PC-3 (cell line): ENCODE measurements around the gene TMCC2. TPM values are rescaled to one million over a fixed set of nuclear protein-coding genes. Genes with fewer than 3 reads are reported as not detected.

ENCODE experiments used
- ATAC-seq: fragments of 200-7000 bp; cut with Tn5 transposase; 2 replicates; pipeline ENCODE4 v1.9.1; 2020; ENCODE audit warnings: mild to moderate bottlenecking, moderate library complexity
- BruUV-seq: library from RNA; stranded (reverse); fragments of 400-500 nt; replicated peaks from 2 replicates; lab custom pipeline; 2021; lab: Mats Ljungman, UMichigan
- CTCF ChIA-PET: fragments of 300-600 bp; sonication (Branson Sonifier 250); formaldehyde crosslinking; loops from one replicate; lab custom pipeline; 2022; ENCODE audit warnings: antibody characterized with exemption; lab: Charles Lee
- POLR2A ChIA-PET: fragments of 300-600 bp; sonication (Branson Sonifier 250); formaldehyde crosslinking; loops from one replicate; lab custom pipeline; 2022; ENCODE audit warnings: antibody characterized with exemption; ENCODE audit not compliant: unreplicated experiment; lab: Charles Lee
- DNase-seq: peaks from one replicate; pipeline ENCODE4 v3.0.0-alpha.2; 2015
- H2AFZ ChIP-seq: fragments of 300-600 bp; sonication (generic); 2 replicates; pipeline ENCODE4 v1.6.0; 2016; ENCODE audit warnings: antibody characterized with exemption, low read length
- H3F3A ChIP-seq: fragments of 300-600 bp; sonication (generic); one replicate; pipeline ENCODE4 v1.6.0; 2017; ENCODE audit warnings: antibody characterized with exemption, low read length, control low read depth, mild to moderate bottlenecking; ENCODE audit not compliant: unreplicated experiment
- H3K27ac ChIP-seq: fragments of 300-600 bp; sonication (generic); 2 replicates; pipeline ENCODE4 v1.5.1; 2016; ENCODE audit warnings: mild to moderate bottlenecking, low read length
- H3K27me3 ChIP-seq: fragments of 300-600 bp; sonication (generic); 2 replicates; pipeline ENCODE4 v1.6.1; 2016; ENCODE audit warnings: low read length, mixed read lengths
- H3K36me3 ChIP-seq: fragments of 300-600 bp; sonication (generic); 2 replicates; pipeline ENCODE4 v1.6.1; 2016; ENCODE audit warnings: low read depth, mixed run types, low read length, mixed read lengths
- H3K4me1 ChIP-seq: fragments of 300-600 bp; sonication (generic); 2 replicates; pipeline ENCODE4 v1.5.1; 2016; ENCODE audit warnings: low read length; ENCODE audit not compliant: insufficient read depth
- H3K4me2 ChIP-seq: fragments of 300-600 bp; sonication (generic); 2 replicates; pipeline ENCODE4 v1.6.0; 2016; ENCODE audit warnings: low read length
- H3K4me3 ChIP-seq: fragments of 300-600 bp; sonication (generic); 2 replicates; pipeline ENCODE4 v1.5.1; 2016; ENCODE audit warnings: mild to moderate bottlenecking, low read length, mixed read lengths
- H3K79me2 ChIP-seq: fragments of 300-600 bp; sonication (generic); 2 replicates; pipeline ENCODE4 v1.6.1; 2017; ENCODE audit warnings: low read length, mixed read lengths
- H3K9ac ChIP-seq: fragments of 300-600 bp; sonication (generic); 2 replicates; pipeline ENCODE4 v1.6.0; 2016; ENCODE audit warnings: mild to moderate bottlenecking, low read length
- H3K9me2 ChIP-seq: fragments of 300-600 bp; sonication (generic); replicated peaks from 2 replicates; pipeline ENCODE4 v1.6.1; 2016; ENCODE audit warnings: mixed run types, low read length, mixed read lengths
- H3K9me3 ChIP-seq: fragments of 300-600 bp; sonication (generic); 2 replicates; pipeline ENCODE4 v1.6.1; 2016; ENCODE audit warnings: low read length, mixed read lengths
- H4K20me1 ChIP-seq: fragments of 300-600 bp; sonication (generic); 2 replicates; pipeline ENCODE4 v1.6.1; 2016; ENCODE audit warnings: low read length, mixed read lengths
- EZH2 ChIP-seq: fragments of 300-600 bp; sonication (generic); IDR thresholded peaks from one replicate; pipeline ENCODE4 v1.6.1; 2017; ENCODE audit warnings: antibody characterized with exemption, mild to moderate bottlenecking, low read length; ENCODE audit not compliant: unreplicated experiment
- EZH2phosphoT487 ChIP-seq: fragments of 300-600 bp; sonication (generic); IDR thresholded peaks from 2 replicates; pipeline ENCODE4 v1.6.1; 2018; ENCODE audit warnings: mild to moderate bottlenecking, antibody characterized with exemption, low read length, borderline replicate concordance
- intact Hi-C: fragments of 100-400 bp; cut with micrococcal nuclease; formaldehyde crosslinking; loops from 2 replicates; pipeline ENCODE4 v1.9.0; 2023
- total RNA-seq: library from RNA; depleted of rRNA; stranded (reverse); fragments of >200 nt; gene quantifications from 2 replicates; pipeline ENCODE4 v1.2.3, GENCODE V29; 2014
- TF ChIP-seq, protein P1 (sequence below): fragments of 300-600 bp; sonication (generic); conservative IDR thresholded peaks from 2 replicates; pipeline ENCODE4 v1.5.1; 2017; ENCODE audit warnings: antibody characterized with exemption, low read depth, mild to moderate bottlenecking, low read length

Gene TMCC2
- total RNA-seq, 1 experiment from 2014 or later = 8.7 TPM

DNA sequence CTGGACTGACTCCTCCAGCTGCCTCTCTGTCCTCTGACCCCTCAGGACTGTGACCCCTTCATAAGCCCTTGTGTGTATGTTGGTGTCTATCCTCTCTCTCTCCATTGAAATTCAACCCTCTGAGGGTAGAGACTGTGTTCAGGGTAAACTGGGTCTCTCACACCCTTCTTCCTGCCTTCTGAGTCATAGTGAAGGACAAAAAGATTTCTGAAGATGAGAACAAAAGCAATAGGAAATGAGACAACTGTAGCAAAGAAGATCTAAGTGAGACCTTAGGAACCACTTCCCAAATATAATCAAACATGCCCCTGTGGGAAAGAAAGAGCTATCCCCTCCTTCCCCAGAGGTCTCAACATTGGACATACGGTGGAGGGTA, 76.9 kb downstream of the TMCC2 start:
- ATAC-seq = no peak
- BruUV-seq = no TSS peak
- no peak overlapping the region for H3K9ac ChIP-seq
- ChIA-PET POLR2A (interaction anchor here (0.6 kb wide), 1 partner anchor 12 kb away, joined by 3 read pairs; no protein-coding TSS in a partner anchor), CTCF (no interaction called here)
- no peak for DNase-seq
- H4K20me1 ChIP-seq = no peaks in the 10 kb centered on the region
- H3K4me1 ChIP-seq = peaks cover 13% of the 10 kb centered on the region
- H2AFZ ChIP-seq = no peak overlapping the region
- no peaks in the 10 kb centered on the region for H3K79me2 ChIP-seq
- H3K9me2 ChIP-seq = no peaks in the 10 kb centered on the region
- TF ChIP-seq EZH2 = no peak
- TF ChIP-seq EZH2phosphoT487 = no peak
- TF ChIP-seq, protein P1, sequence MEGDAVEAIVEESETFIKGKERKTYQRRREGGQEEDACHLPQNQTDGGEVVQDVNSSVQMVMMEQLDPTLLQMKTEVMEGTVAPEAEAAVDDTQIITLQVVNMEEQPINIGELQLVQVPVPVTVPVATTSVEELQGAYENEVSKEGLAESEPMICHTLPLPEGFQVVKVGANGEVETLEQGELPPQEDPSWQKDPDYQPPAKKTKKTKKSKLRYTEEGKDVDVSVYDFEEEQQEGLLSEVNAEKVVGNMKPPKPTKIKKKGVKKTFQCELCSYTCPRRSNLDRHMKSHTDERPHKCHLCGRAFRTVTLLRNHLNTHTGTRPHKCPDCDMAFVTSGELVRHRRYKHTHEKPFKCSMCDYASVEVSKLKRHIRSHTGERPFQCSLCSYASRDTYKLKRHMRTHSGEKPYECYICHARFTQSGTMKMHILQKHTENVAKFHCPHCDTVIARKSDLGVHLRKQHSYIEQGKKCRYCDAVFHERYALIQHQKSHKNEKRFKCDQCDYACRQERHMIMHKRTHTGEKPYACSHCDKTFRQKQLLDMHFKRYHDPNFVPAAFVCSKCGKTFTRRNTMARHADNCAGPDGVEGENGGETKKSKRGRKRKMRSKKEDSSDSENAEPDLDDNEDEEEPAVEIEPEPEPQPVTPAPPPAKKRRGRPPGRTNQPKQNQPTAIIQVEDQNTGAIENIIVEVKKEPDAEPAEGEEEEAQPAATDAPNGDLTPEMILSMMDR = no peak
- no peaks in the 10 kb centered on the region for H3K9me3 ChIP-seq
- H3K27ac ChIP-seq = no peak overlapping the region
- H3K27me3 ChIP-seq = no peaks in the 10 kb centered on the region
- no peak overlapping the region for H3K4me2 ChIP-seq
- H3K4me3 ChIP-seq = no peak overlapping the region
- intact Hi-C loops = no loop called here
- H3F3A ChIP-seq = no peaks in the 10 kb centered on the region
- H3K36me3 ChIP-seq = no peaks in the 10 kb centered on the region; the same call in none of the 2 replicates

DNA sequence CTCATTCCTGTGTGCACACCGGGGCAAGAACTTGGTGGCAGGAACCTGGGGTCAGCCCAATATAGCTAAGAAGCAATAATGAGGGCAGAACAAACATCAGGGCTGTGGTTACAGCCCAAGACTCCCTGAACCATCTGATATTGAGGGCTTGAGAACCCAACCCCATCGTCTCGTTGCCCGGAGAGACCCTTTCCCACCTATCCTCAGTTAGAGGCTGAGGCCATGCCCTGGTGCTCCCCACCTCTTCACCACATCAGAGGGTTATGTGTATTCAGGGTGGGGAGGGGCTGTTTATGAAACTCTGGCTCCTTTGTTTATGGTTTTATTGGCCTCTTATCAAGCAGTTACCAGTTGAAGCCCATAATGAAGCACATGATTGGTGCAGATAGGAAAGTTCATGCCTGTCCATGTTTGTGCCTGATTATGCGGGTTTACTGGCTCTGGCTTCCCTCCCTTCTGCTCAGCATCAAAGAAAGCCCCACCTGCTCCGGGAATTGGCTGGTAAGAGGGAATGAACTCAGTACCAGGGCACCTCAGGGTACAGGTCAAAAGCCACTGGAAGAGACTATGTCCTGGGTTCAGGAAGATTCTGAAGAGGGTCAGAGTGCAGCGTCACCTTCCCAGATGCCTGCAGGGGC, 79.3 kb downstream of the TMCC2 start:
- no TSS peak for BruUV-seq
- TF ChIP-seq EZH2phosphoT487 = no peak
- TF ChIP-seq, protein P1 = no peak
- no peak for TF ChIP-seq EZH2
- DNase-seq = no peak
- ATAC-seq = no peak
- no peak overlapping the region for H3K9ac ChIP-seq
- H3K4me3 ChIP-seq = no peak overlapping the region
- no peaks in the 10 kb centered on the region for H3K4me1 ChIP-seq
- no peaks in the 10 kb centered on the region for H3F3A ChIP-seq
- H3K79me2 ChIP-seq = no peaks in the 10 kb centered on the region
- H3K9me3 ChIP-seq = no peaks in the 10 kb centered on the region
- no peak overlapping the region for H3K4me2 ChIP-seq
- POLR2A ChIA-PET = no interaction called here
- no peaks in the 10 kb centered on the region; the same call in none of the 2 replicates for H3K36me3 ChIP-seq
- intact Hi-C loops = no loop called here
- CTCF ChIA-PET = no interaction called here
- no peaks in the 10 kb centered on the region for H3K27me3 ChIP-seq
- no peaks in the 10 kb centered on the region for H3K9me2 ChIP-seq
- H3K27ac ChIP-seq = no peak overlapping the region
- H2AFZ ChIP-seq = no peak overlapping the region
- H4K20me1 ChIP-seq = no peaks in the 10 kb centered on the region

DNA sequence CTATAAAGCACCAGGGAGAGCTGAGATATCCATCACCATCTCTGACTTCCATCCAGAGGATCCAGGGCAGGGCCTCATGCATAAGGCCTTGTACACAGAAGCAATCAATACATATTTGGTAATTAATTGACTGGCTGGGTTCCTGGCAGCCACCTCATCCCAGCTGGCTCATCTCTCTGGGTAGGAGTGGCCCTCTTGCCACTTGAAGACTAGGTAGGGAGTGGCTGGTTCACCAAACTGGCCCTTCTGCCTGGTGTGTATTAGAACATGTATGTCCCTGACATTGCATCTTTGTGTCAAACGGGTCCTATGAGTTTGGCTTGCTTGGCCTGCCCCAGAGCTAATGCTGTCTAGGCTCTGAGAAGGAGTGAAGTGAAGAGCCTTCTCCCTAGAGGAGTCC, 82.0 kb downstream of the TMCC2 start:
- H2AFZ ChIP-seq = no peak overlapping the region
- no peak for TF ChIP-seq EZH2
- TF ChIP-seq EZH2phosphoT487 = no peak
- TF ChIP-seq, protein P1 = no peak
- no TSS peak for BruUV-seq
- intact Hi-C loops = no loop called here
- no peak overlapping the region for H3K4me2 ChIP-seq
- H3K9me2 ChIP-seq = no peaks in the 10 kb centered on the region
- ATAC-seq (no peak), DNase-seq (no peak)
- no peaks in the 10 kb centered on the region for H3K27me3 ChIP-seq
- H4K20me1 ChIP-seq = no peaks in the 10 kb centered on the region
- no peaks in the 10 kb centered on the region for H3K4me1 ChIP-seq
- no peak overlapping the region for H3K9ac ChIP-seq
- H3K36me3 ChIP-seq = no peaks in the 10 kb centered on the region; the same call in none of the 2 replicates
- ChIA-PET POLR2A (interaction anchor here (0.5 kb wide), 1 partner anchor 43 kb away, joined by 11 read pairs; no protein-coding TSS in a partner anchor), CTCF (no interaction called here)
- peaks cover 2% of the 10 kb centered on the region; the same call in 1 of the 2 replicates for H3K79me2 ChIP-seq
- no peaks in the 10 kb centered on the region for H3K9me3 ChIP-seq
- H3K4me3 ChIP-seq = no peak overlapping the region
- H3F3A ChIP-seq = no peaks in the 10 kb centered on the region
- H3K27ac ChIP-seq = no peak overlapping the region
